G401.6 (cell line): ENCODE results near the gene STRADB.
"Not testable (repeated sequence)": the region's sequence is repeated elsewhere in the genome, so short reads cannot be mapped to it uniquely, and the experiment has no call there.

Source experiments
- FAIRE-seq: peaks from 2 replicates; lab custom pipeline; 2012; peaks lifted over from hg19 to GRCh38; lab: Jason Lieb, UNC

The STRADB gene

DNA sequence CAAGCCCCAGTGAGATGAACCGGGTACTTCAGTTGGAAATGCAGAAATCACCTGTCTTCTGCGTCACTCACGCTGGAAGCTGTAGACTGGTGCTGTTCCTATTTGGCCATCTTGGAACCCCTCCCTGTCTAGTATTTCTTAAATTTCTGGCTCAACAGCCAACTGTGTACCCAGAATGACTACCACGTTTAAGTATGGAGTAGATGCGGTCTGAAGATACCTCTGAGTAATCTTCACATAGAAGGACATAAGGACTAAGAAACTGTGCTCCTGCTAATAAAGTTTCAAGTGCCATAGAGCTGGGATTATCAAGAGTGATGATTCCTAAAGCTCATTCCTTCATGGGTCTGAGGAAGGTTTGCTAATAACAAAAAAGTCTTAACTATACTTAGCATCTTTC, 20.7 kb upstream of the STRADB start:
- FAIRE-seq = no peak

DNA sequence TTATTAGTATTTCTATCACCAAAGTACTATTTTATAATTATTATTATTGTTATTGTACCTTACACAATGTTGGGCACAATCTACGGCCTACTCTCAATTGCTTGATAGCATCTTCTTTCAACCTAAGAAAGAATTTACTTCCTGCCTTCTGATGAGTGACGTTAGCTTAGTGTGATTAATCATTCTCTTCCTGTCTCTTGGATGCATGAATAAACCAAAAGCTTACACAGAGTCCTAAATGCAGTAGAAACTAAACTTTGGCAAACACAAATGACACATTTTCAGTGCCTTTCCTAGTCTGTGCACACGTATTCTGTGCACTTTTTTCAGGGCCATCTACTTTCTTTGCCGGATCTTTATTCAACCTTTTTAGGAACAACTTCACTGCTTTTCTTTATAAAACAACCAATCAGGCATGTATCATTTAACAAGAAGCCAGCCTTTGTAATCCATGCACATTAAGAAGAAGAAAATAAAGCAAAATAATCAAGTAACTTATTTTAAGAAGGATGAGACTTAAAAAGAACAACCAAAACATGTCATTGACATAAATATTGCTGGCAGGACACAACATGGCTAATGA, 19.4 kb upstream of the STRADB start:
- no peak for FAIRE-seq

DNA sequence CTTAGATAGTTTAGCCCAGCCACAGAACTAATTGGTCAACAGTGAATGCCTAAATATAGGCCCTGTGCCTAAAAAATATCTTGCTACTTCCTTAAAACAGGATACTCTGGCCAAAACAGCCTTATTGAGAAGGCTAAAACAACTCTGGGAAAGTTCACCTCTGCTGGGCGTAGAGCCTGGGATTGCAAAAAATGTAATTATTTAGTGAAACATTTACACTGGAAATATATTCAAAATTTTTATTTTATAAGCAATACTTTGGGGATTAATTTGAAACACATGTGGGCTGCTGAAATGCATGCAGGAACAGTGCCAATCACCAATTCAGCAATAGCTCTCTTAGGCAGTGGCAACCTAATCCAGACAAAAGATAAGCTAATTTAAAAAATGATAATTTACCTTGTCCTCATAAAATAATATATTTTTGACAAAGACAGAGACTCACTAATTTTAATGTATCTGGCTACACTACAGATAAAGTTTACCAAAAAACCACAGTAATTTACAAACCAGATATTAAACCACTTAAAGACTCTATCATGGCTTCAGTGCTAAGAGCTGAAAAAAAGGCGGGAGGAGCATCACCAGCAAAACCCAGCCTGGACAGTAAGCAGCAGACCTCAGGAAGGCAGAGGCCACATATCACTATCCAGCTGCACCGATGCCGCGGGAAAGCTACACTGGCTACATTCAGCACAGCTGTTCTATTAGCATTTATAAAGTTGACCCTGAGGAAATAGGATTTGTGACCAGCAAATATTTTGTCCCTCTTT, 18.7 kb upstream of the STRADB start:
- no peak for FAIRE-seq

DNA sequence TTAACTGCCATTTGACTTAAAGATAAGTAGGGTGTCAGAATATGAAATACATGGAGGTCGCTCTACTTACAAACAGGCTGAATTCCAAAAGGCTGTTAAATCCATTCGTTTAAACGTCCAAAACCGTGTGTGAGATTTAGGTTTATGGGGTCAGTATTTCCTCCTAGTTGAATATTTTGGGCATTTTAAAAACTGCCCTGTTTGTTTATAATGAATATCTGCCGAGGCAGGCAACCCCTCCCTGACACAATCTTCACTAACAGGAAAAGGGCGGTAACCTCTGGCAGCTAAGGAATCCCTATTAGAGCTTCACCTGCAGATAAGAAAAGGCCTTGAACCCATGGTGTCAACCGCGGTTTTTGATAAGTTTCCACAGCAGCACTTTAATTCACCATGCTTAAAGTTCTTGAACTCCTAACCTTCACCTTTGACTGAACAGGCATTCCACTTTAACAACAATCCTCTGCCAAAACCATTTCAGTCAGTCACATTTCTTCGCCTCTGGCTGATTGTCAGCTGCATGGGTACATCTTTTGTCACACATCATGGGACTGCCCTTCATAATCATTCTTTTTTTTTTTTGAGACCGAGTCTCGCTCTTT, 18.0 kb upstream of the STRADB start:
- no peak for FAIRE-seq

DNA sequence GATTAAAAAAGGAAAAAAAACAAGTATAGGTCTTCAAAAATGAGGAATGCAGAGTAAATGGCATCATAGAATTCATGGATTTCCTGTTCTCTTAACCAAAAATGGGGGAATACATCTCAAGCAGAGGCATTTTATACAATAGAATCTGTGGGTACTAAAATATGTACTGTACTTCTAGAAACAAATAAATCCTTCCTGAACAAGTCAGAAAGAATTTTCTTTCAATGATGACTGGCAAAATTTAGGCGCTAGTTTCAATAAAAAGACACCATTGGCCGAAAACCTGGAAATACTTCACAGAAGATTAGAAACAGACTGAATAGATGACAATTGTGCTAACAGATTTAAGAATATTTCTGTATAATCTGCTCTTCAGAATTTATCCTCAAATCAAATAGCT, 15.4 kb upstream of the STRADB start:
- FAIRE-seq = no peak

DNA sequence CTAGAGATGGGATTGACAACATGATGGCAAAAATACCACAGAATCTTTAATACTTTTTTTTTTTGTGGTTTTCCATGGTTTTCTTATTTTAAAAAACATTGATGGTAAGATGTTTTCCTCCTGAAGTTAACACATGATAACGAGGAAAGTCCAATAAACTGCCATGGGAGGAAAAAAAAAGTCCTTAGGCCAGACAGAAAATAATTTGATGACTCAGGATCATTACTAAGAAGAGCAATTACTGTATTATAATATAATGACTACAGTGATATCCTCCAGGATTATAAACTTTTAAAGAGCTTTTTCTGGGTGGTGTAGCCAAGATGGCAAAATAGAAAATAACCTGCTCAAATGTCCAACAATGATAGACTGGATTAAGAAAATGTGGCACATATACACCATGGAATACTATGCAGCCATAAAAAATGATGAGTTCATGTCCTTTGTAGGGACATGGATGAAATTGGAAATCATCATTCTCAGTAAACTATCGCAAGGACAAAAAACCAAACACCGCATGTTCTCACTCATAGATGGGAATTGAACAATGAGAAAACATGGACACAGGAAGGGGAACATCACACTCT, 12.1 kb upstream of the STRADB start:
- FAIRE-seq = not testable (repeated sequence)

DNA sequence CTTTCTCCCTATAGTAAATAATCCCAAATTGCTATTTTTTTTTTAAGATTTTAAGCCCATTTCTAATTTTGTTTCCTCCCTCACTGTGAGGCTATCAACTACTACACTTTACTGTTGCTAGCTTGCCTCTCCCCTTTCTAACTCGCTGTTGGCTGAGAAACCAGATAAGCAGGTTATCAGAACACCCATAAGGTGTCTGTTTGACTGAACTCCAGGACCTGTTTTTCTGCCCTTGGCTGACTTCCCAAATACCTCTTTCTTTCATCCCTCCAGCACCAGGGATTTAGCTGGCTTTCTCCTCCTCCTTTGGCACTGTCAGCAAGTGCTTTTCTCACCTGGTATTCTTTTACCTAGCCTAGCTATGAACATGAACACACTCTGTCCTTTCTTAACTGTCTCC, 11.4 kb upstream of the STRADB start:
- no peak for FAIRE-seq

DNA sequence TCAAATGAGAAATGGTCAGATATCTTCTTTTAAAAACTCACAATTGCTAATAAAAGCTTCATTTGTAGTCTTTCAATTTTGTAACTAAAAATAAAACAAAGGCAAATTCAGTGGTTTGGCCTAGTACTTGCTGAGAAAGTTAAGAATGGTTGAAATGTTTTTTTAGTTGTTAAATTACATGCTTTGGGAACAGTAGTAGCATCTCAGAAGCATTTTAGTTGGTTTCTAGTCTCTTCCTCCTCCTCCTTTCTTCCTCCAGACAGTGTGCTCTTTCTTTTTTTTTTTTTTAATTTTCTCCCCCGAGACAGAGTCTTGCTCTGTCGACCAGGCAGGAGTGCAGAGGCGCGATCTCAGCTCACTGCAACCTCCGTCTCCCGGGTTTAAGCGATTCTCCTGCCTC, 10.1 kb upstream of the STRADB start:
- FAIRE-seq = no peak

DNA sequence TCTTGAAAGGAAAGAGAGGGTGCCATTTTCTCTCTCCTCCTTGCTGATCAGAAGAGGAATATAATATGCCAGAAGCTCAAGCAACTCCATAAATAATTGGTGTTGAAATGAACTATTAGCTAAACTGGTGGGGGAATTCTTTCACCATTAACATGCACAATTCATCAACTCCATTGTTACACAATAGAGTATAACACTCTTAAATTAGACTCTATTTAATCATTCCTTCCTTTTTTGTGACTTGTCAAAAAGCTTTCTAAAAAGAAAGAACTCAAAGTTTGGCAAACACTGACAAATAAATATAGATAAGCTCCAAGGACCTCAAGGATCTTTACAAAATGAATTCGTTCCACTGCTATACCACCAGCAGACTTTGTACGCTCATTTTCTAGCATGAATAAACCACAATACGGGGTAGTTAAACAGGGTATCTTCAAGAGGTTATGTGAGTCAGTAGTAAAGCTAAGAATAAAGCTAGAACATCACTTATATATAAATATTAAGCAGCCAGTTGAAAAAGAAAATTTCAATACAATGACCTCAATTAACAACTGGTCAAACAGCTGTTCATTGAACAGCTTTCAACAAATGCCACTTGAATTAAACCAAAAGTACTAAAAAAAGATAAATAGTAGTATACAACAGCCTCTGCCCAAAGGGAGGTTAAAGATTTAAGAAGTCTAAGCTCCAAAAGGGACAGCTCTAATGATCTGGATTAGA, 6.6 kb upstream of the STRADB start:
- FAIRE-seq = no peak

DNA sequence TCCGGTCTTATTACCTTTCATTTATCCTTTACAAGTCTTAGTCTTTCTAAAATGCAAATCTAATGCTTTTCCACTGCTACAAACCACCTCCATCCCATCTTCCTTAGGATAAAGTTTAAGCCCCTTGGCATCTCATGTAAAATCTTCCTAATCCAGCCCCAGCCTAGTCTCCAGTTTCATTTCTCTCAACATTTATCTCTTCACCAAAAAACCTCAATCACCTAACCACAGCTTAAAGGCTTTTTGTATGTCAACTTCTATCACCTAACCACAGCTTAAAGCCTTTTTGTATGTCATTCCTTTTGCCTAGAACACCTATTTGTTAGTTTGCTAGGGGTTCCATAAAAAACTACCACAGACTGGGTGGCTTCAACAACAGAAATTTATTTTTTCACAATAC, 4.5 kb upstream of the STRADB start:
- FAIRE-seq = no peak

DNA sequence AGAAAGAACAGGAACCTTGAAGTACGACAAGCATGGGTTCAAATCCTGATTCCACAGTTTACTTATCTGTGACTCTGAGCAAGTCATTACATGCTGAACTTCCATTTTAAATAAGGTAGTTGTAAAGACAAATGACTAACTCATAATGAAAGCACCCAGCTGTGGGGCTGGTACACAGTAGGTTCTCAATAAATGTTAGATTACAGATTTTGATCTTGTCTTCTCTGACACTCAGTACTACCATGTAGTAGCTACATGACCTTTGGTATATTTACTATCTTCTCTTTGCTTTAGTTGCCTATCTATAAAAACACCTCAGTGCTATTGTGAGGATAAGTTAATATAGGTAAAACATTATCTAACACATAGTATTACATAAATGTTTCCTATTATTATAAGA, 3.5 kb upstream of the STRADB start:
- no peak for FAIRE-seq

DNA sequence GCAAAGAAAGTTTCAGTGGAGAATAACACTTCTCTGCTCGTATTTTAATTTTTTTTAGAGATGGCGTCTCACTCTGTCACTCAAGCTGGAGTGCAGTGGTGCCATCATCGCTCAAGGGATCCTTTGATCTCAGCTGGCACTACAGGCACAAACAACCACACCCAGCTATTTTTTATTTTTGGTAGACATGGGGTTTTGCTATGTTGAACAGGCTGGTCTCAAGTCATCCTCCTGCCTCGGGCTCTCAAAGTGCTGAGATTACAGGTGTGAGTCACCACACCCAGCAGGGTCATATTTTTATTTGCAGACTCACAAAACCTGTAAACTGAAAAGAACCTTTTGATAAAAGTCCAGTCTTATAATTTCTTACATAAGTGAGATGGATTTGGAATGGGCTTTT, 2.8 kb upstream of the STRADB start:
- FAIRE-seq = no peak

DNA sequence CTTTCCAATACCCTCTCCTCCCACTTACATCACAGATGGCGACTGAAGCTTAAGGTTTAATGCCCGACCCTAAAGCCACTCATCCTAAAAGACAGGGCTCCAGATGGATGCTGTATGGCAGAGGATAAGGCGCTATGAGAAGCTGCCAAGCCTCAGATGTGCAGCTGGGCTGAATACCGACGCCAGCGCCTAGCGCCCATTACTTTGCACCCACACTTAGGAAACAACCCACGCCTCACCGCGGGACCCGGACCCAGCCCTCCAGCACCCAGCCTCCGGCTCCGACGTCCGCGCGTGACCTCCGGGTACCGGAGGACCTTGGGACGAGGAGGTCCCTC, 617 bp upstream of the STRADB start:
- FAIRE-seq = no peak

DNA sequence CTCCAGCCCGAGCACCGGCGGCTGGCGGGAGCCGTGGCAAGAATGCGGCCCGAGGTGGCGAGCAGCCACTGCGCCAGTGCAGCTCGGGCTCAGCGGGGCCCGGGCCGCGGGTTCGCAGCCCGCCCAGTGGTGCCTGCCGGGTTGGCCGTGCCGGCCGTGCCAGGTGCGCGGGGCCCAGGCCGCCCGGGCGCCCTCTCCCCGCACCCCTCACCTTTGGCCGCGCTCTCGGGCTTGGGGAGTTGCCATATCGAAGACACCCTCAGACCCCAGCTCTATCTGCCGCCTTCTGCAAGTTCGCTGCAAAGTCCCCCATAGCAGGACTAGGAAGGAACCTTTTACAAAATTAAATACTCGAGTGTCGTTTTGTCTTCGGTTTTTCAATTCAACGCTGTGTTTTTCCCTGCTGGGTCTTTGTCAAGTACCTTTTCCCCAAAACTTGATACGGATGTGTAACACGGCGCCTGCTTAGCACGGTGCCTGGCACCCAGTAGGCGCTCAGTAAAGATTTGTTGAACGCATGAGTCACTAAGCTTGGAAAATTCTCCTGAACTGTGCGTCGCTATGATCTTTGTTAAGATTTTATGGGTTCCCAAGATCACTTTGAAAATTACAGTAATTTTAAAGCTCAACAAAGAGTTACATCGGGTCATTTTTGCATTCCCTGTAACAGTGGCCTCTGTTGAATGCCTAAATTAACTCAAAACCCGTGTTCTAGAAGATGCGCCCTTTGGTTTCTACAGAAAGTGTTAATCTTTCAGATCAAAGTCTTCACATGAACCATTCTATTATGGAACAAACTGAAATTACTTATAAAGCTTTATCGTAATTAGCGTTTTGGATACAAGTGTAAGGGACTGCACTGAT, 750 bp downstream of the STRADB start:
- FAIRE-seq = no peak

DNA sequence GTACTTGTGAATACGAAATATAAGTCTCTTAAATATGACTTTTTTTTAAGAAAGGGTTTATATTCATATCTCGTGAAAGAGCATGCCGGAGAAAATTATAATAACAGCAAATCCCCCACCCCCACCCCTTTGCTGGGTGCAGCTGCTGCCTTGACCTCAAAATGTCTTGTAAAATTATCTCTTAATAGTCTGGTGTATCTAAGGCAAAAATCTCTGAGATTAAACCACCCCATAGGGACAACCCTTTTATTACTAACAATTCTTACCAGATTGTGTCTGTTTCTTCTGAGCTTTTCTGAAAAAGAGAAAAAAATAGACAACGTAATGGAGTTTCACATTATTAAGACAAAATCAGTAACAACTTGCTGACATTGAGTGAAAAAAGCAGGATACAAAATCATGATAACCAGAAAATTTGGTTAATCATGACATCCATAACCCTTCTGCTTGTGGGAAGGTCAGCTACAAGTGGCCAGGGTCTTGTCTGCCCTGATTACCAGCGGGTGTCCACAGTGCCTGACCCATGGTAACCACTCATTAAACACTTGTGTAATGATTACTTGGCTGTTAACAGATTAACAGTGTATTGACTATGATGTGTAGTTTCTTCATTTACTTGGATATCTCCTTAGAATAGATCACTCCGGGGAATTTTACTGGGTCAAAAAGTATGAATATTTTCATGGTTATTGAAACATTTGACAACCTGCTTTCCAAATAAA, 1.5 kb downstream of the STRADB start:
- FAIRE-seq = no peak

DNA sequence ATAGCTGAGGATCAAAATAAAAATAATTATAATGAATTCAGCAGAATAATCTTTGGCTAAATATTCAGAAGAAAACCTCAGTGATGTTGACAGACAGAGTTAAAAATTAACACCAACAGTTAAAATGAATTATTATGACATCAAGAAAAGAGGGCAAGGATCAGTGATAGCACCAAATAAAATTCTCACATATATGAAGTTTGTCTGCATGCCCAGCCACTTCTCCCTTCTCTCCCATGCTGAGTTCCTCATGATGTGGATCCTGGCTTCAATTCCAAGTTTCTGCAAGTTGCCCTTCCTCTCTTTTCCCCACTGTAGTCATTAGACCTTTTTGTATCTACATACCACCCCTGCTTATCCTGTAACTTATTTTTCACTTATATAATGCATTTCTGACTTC, 6.8 kb downstream of the STRADB start:
- no peak for FAIRE-seq

DNA sequence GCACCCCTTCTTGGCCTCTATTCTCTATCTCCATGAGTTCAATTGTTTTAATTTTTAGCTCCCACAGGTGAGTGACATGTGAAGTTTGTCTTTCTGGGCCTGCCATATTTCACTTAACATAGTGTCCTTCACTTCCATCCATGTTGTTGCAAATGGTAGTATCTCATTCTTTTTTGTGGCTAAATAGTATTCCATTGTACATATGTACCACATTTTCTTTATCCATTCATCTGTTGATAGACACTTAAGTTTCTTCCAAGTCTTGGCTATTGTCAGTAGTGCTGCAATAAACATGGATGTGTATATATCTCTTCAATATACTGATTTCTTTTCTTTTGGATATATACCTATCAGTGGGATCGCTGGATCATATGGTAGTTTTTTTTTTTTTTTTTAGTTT, 9.0 kb downstream of the STRADB start:
- FAIRE-seq = no peak

DNA sequence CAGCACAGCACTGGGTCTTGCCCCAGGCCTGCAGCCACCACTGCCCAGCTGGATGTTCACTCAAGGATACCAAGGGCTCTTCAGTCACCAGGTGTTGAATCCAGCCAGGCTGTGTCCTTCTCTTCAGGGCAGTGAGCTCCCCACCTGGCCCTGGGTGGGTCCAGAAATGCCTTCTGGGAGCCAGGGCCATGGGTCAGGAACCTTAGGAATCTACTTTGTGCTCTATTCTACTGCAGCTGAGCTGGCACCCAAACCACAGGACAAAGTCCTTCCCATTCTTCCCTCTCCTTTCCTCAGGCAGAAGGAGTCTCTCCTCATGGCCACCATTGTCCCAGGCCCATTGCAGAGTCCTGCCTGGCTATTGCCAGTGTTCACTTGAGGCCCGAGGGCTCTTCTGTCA, 13.0 kb downstream of the STRADB start:
- no peak for FAIRE-seq

DNA sequence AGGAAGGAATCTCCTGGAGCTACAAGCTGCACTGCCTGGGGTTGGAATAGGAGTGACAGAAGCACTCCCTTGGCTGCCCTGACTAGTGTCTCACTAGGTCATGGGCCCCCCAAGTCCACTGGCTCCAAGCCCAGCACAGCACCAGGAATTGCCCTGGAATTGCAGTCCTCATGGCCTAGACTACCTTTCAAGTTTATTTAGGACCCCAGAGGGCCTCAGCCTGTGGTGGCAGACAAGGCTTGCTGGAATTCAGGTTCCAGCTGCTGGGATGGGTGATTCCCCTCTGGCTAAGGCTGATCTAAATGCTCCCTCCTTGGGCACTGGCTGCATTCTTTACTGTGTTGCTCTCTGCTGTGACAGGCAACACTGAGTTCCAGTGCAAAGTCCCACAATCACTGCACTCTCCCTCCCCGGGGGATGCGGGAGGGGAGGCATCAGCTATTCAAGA, 14.0 kb downstream of the STRADB start:
- no peak for FAIRE-seq

DNA sequence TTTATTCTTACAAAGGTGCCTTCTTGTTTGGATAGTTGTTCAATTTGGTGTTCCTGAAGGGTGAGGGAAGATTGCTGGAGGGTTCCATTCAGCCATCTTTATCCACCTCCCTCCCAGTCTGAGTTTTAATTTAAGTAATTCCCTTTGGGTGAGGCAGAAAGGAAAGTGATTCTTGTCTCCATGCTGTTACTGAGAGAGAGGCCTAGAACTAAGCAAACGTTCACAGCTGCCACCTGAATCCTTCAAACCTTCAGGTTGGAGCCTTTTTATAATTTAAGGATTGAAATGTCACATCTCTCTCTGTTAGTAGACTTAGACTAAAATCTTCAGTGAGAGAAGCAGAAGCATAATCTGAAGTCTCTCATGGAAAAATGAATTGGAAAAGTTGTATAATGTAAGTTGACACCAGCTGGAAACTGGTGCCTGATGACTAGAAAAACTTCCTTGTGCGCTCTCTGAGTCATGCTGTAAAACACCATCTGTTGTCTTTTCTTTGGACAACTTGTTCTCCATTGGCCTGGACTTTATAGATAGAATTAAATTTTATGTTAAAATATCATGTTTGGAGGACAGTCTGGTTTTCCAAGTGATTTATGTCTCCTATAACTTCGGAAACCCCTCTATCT, 14.6 kb downstream of the STRADB start:
- FAIRE-seq = no peak

DNA sequence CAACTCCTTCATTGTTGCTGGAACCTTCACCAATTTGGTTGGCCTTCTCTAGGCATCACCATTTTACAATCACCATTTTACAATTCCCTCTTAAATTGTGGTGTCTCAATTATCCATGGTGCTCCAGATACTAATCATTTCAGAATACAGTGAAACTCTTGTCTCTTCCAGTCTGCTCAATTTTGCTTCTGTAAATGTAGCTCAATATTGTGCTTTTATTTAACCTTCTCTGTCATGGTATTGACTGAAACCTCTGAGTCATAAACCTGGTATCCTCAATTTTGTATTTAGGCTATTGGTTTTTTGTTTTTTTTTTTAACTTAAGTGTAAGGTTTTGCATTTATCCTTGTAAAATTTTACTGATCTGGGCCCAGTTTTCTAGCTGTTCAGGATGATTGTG, 16.1 kb downstream of the STRADB start:
- FAIRE-seq = no peak
